ENCODE measurements around the gene ZSWIM6. TPM values are rescaled to one million over a fixed set of nuclear protein-coding genes. Genes with fewer than 3 reads are reported as not detected.
"Not testable (repeated sequence)": the region's sequence is repeated elsewhere in the genome, so short reads cannot be mapped to it uniquely, and the experiment has no call there.

ZSWIM6 gene
- total RNA-seq, 1 donor from 2014 or later, result 5.7 TPM

DNA sequence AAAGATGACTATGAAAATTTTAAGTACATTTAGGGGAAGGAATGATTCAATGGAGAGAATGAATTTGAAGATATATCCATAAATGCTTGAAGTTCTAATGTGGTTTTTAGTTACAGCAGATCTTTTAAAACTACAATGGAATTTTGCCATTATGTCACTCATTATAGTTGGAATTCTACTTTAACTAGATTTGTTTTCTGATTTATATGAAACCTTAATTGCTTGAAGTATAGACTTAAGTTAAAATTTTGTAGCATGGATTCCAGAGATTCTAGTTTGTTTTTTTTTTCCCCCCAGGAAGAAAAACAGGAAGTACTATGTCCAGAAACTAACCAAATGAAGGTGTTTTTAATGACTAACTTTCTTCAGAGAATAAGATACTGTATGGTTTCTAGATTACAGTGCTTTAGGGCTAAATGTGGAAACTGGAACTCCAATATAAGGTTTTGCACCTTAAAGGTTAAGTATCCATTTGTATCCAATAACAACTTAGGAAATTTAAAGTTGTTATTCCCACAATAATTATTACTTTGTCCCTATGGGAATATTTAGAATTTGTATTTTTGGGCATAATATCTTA is 70.3 kb downstream of the ZSWIM6 start:
- TF ChIP-seq, protein P1, sequence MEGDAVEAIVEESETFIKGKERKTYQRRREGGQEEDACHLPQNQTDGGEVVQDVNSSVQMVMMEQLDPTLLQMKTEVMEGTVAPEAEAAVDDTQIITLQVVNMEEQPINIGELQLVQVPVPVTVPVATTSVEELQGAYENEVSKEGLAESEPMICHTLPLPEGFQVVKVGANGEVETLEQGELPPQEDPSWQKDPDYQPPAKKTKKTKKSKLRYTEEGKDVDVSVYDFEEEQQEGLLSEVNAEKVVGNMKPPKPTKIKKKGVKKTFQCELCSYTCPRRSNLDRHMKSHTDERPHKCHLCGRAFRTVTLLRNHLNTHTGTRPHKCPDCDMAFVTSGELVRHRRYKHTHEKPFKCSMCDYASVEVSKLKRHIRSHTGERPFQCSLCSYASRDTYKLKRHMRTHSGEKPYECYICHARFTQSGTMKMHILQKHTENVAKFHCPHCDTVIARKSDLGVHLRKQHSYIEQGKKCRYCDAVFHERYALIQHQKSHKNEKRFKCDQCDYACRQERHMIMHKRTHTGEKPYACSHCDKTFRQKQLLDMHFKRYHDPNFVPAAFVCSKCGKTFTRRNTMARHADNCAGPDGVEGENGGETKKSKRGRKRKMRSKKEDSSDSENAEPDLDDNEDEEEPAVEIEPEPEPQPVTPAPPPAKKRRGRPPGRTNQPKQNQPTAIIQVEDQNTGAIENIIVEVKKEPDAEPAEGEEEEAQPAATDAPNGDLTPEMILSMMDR (IDR thresholded peaks at IDR 0.05; ENCODE audit: borderline replicate concordance), result no peak

DNA sequence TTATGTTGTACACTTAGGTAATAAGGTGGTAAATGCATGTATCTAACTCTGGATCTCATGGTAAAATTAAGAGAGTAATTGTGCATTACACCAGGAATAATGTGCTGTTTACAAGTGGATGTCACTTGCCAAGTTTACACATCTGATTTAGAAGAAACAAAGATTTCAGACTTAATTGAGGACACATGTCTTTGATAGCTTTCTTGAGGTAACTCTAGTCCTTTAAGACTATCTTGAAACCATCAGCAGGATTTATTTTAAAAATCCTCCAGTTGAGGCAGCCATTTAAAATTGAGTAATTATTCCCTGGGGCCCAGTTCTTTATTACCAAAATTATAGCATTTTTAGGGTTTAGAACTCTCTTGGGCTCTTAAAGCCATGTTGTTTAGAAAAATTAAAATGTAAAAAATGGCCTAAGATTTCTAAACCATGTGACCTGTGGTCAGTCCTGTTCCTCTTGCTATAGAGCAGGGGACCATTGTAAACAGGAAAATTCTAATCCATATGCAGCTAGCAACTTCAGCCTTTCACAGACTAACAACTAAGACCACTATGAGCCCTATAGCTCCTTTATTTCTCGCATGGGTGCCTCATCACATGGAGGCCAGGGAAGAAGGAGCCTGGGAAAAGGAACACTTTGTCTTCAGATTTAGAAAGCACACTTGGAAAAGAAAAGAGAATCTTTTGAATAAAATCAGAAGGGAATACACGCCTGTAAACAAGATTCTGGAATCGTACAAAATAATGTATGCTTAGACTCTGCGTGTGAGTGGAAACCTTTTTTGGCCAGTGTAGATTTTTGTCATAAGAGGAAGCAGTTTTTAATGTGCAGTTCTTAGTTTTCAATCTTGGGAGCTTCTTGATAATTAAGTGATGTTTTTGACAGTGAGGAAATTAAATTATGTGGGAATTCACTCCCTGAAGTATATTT is 71.2 kb downstream of the ZSWIM6 start:
- H3K27ac ChIP-seq (replicated peaks), result no peak overlapping the region
- TF ChIP-seq, protein P1 (IDR thresholded peaks at IDR 0.05; ENCODE audit: borderline replicate concordance), result no peak
- no peak overlapping the region for H3K4me3 ChIP-seq
- no peaks in the 10 kb centered on the region for H3K36me3 ChIP-seq
- no peaks in the 10 kb centered on the region for H3K27me3 ChIP-seq (ENCODE audit: low read depth)
- H3K9me3 ChIP-seq (replicated peaks), result no peaks in the 10 kb centered on the region
- intact Hi-C loops (cut with micrococcal nuclease), result loop anchor here (10.0 kb wide), 1 partner anchor 68 kb away; the partner anchor contains the start of gene ZSWIM6
- H3K4me1 ChIP-seq, result peaks cover 38% of the 10 kb centered on the region
- no peak for DNase-seq

More for the DNA sequence above, 70.3 kb downstream of the ZSWIM6 start:
- Histone ChIP-seq H3K9me3 (replicated peaks) (no peaks in the 10 kb centered on the region), H3K27ac (replicated peaks) (no peak overlapping the region), H3K4me1 (peaks cover 33% of the 10 kb centered on the region), H3K4me3 (no peak overlapping the region), H3K27me3 (ENCODE audit: low read depth) (no peaks in the 10 kb centered on the region), H3K36me3 (no peaks in the 10 kb centered on the region)
- no peak for DNase-seq
- intact Hi-C loops (cut with micrococcal nuclease), result loop anchor here (10.0 kb wide), 1 partner anchor 68 kb away; the partner anchor contains the start of gene ZSWIM6

DNA sequence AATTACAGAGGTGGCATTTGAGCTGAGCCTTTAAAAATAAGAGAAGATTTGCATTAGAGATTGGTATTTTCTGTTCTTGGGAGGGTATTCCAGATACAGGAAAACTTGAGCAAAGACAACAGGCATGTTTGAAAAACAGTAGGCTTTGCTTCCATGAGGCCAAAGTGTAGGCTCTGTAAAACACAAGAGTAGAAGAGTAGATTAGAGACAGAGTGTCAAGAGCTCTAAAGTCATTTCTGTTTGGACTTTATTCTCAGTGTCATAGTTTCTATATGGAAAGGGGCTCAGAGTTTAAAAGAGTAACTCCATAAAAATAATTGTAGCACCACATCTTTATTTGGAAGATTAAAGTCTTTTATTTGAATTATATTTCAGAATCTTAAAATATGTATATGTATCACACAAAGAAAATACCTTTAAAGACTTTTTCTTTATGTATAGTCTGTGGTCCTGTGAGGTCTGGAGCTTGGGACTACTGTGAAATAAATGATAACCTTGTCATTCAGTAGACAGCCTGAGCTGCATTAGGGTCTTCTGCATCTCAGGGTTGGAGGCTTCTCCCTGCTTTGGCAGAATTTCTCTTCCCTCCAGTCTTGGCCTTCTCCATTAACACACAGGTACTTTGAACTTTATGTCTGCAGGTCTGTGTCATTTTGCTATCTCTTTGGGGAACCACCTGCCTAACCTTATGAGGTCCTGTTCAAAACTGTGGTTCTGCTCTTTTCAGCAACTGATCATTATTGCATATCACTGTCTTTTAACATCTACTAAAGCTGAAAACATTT is 73.6 kb downstream of the ZSWIM6 start:
- TF ChIP-seq, protein P1 (IDR thresholded peaks at IDR 0.05; ENCODE audit: borderline replicate concordance), result no peak

DNA sequence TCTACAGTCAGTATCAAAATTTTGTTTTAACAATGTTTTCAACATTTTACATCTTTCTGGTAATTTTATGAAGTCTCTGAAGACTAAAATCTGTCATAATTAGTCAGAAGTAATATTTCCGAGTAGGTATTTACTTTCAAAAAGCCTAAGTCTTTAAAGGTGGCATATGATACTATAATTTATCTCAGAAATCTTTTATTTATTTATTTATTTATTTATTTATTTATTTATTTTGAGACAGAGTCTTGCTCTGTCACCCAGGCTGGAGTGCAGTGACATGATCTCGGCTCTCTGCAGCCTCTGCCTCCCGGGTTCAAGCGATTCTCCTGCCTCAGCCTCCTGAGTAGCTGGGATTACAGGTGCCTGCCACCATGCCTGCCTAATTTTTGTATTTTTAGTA is 74.4 kb downstream of the ZSWIM6 start:
- DNase-seq; H3K36me3 ChIP-seq; H3K27ac ChIP-seq (replicated peaks); H3K9me3 ChIP-seq (replicated peaks); H3K4me3 ChIP-seq; H3K27me3 ChIP-seq (ENCODE audit: low read depth): not testable (repeated sequence)
- H3K4me1 ChIP-seq, result peaks cover 48% of the 10 kb centered on the region
- intact Hi-C loops (cut with micrococcal nuclease), result loop anchor here (10.0 kb wide), 1 partner anchor 72 kb away; the partner anchor contains the start of gene ZSWIM6

More for the DNA sequence above, 73.6 kb downstream of the ZSWIM6 start:
- Histone ChIP-seq H3K9me3 (replicated peaks) (no peaks in the 10 kb centered on the region), H3K27me3 (ENCODE audit: low read depth) (no peaks in the 10 kb centered on the region), H3K4me3 (no peak overlapping the region), H3K4me1 (peaks cover 54% of the 10 kb centered on the region), H3K27ac (replicated peaks) (no peak overlapping the region), H3K36me3 (no peaks in the 10 kb centered on the region)
- intact Hi-C loops (cut with micrococcal nuclease), result loop anchor here (10.0 kb wide), 1 partner anchor 71 kb away; the partner anchor contains the start of gene ZSWIM6
- no peak for DNase-seq

- no peak overlapping the region for H3K4me3 ChIP-seq
Observed at GRCh38 chr5:61407706-61408270, 75.7 kb downstream of the ZSWIM6 start.

More at GRCh38 chr5:61407706-61408270, 75.7 kb downstream of the ZSWIM6 start:
- H3K36me3 ChIP-seq, result no peaks in the 10 kb centered on the region
- no peaks in the 10 kb centered on the region for H3K27me3 ChIP-seq (ENCODE audit: low read depth)
- peaks cover 35% of the 10 kb centered on the region for H3K4me1 ChIP-seq
- TF ChIP-seq, protein P1 (IDR thresholded peaks at IDR 0.05; ENCODE audit: borderline replicate concordance), result no peak
- DNase-seq, result no peak
- H3K9me3 ChIP-seq (replicated peaks), result no peaks in the 10 kb centered on the region
- peak overlapping the region; percentile 53 for H3K27ac ChIP-seq (replicated peaks)
- intact Hi-C loops (cut with micrococcal nuclease), result loop anchor here (10.0 kb wide), 1 partner anchor 73 kb away; the partner anchor contains the start of gene ZSWIM6

All from left ventricle myocardium inferior (tissue), 1 donor.